Large intestine (tissue), 12 donors: Measurements from ENCODE around the gene PRKAA1. TPM values are rescaled to one million over a fixed set of nuclear protein-coding genes. Genes with fewer than 3 reads are reported as not detected.

ENCODE experiments used
- DNase-seq, 2 donors: peaks; one replicate each; pipeline versions ENCODE4 v3.0.0 to v3.0.0-alpha.2; 2013
- H3K27ac ChIP-seq: one replicate; pipeline ENCODE4 v1.5.1; 2013; ENCODE audit warnings: low read length
- H3K27me3 ChIP-seq: 2 replicates; pipeline ENCODE4 v1.6.1; 2013; ENCODE audit warnings: low read length; ENCODE audit not compliant: control insufficient read depth, insufficient read depth
- H3K36me3 ChIP-seq: 2 replicates; pipeline ENCODE4 v1.6.1; 2013; ENCODE audit warnings: low read length; ENCODE audit not compliant: control insufficient read depth, insufficient read depth
- H3K4me1 ChIP-seq: one replicate; pipeline ENCODE4 v1.6.1; 2013; ENCODE audit warnings: low read length; ENCODE audit not compliant: control insufficient read depth, insufficient read depth
- H3K4me3 ChIP-seq: one replicate; pipeline ENCODE4 v1.5.1; 2013; ENCODE audit warnings: low read length
- H3K9me3 ChIP-seq: one replicate; pipeline ENCODE4 v1.6.1; 2013; ENCODE audit warnings: mild to moderate bottlenecking, low read depth, low read length, moderate library complexity; ENCODE audit not compliant: control insufficient read depth
- WGBS: methylation state at CpG from one replicate; pipeline ENCODE4 v1.1.5; 2013; ENCODE audit warnings: low lambda C conversion rate; ENCODE audit not compliant: insufficient coverage; 5-methylcytosine and 5-hydroxymethylcytosine counted together
- long read RNA-seq, 11 donors: transcript quantifications; one replicate each; lab custom pipeline, GENCODE V29; 2026
- polyA plus RNA-seq: library from polyadenylated mRNA; unstranded; fragments of 120-200 nt; gene quantifications from one replicate; pipeline ENCODE4 v1.2.1, GENCODE V29; 2013

Gene PRKAA1
- polyA plus RNA-seq, result 76.6 TPM
- long read RNA-seq, donor 1, full-length matches to known transcripts, result 18 of 18 reads
- long read RNA-seq, donor 1, partial matches to known transcripts, result 0 of 18 reads
- long read RNA-seq, donor 1, other reads (novel, unspliced or antisense), result 0 of 18 reads
- long read RNA-seq, donor 2, full-length matches to known transcripts, result 33 of 74 reads
- long read RNA-seq, donor 2, partial matches to known transcripts, result 35 of 74 reads
- long read RNA-seq, donor 2, other reads (novel, unspliced or antisense), result 6 of 74 reads
- long read RNA-seq, donor 3, full-length matches to known transcripts, result 24 of 24 reads
- long read RNA-seq, donor 3, partial matches to known transcripts, result 0 of 24 reads
- long read RNA-seq, donor 3, other reads (novel, unspliced or antisense), result 0 of 24 reads
- long read RNA-seq, donor 4, full-length matches to known transcripts, result 1 of 1 reads
- long read RNA-seq, donor 4, partial matches to known transcripts, result 0 of 1 reads
- long read RNA-seq, donor 4, other reads (novel, unspliced or antisense), result 0 of 1 reads
- long read RNA-seq, donor 5, full-length matches to known transcripts, result 21 of 21 reads
- long read RNA-seq, donor 5, partial matches to known transcripts, result 0 of 21 reads
- long read RNA-seq, donor 5, other reads (novel, unspliced or antisense), result 0 of 21 reads
- long read RNA-seq, donor 6, full-length matches to known transcripts, result 12 of 12 reads
- long read RNA-seq, donor 6, partial matches to known transcripts, result 0 of 12 reads
- long read RNA-seq, donor 6, other reads (novel, unspliced or antisense), result 0 of 12 reads
- long read RNA-seq, donor 7, full-length matches to known transcripts, result 9 of 9 reads
- long read RNA-seq, donor 7, partial matches to known transcripts, result 0 of 9 reads
- long read RNA-seq, donor 7, other reads (novel, unspliced or antisense), result 0 of 9 reads
- long read RNA-seq, donor 8, full-length matches to known transcripts, result 36 of 52 reads
- long read RNA-seq, donor 8, partial matches to known transcripts, result 16 of 52 reads
- long read RNA-seq, donor 8, other reads (novel, unspliced or antisense), result 0 of 52 reads
- long read RNA-seq, donor 9, full-length matches to known transcripts, result 10 of 10 reads
- long read RNA-seq, donor 9, partial matches to known transcripts, result 0 of 10 reads
- long read RNA-seq, donor 9, other reads (novel, unspliced or antisense), result 0 of 10 reads
- long read RNA-seq, donor 10, full-length matches to known transcripts, result 17 of 17 reads
- long read RNA-seq, donor 10, partial matches to known transcripts, result 0 of 17 reads
- long read RNA-seq, donor 10, other reads (novel, unspliced or antisense), result 0 of 17 reads
- long read RNA-seq, donor 11, full-length matches to known transcripts, result 11 of 11 reads
- long read RNA-seq, donor 11, partial matches to known transcripts, result 0 of 11 reads
- long read RNA-seq, donor 11, other reads (novel, unspliced or antisense), result 0 of 11 reads

DNA sequence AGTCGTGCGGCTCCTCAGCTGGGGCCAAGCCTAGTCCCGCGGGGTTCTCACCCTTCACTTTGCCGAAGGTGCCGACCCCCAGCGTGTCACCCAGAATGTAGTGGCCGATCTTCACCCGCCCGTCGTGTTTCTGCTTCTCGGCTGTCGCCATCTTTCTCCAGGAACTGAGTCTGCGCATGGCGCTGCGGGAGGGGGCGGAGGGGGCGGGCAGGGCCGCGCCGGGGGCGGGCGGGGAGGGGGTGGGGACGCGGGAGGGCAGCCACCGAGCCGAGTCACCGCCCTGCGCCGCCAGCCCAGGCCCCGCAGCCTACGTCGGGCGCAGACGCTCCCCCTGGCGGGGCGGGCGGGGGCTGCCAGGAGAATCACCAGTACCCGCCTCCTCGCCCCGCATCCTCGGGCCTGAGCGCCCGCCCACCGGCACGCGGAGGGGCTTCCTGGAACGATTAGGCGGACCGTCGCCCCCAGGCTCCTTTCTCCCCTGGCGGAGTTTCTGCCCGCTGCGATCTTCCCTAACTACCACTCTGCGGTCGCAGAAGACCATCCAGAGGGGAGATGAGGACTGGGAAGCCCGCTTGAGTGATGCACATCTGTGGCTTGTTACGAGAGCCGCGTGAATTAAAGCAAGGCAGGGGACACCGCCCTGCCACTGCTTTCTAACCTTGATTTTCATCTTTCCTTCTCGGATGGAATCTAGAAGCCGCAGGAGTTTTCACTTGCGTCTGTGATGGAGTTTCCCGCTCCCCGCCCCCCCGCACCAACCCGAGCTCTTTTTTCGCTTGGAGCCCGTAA lies at the start of gene PRKAA1:
Gene PRKAA1 (minus strand): TSS at position 363 of the 789 bp plus-strand sequence. CDS start 185 bp downstream, at position 178.
- WGBS, result no CpG with 5 or more reads among the region's 70 CpGs
- H3K4me1 ChIP-seq, result peaks cover 6% of the 10 kb centered on the region

DNA sequence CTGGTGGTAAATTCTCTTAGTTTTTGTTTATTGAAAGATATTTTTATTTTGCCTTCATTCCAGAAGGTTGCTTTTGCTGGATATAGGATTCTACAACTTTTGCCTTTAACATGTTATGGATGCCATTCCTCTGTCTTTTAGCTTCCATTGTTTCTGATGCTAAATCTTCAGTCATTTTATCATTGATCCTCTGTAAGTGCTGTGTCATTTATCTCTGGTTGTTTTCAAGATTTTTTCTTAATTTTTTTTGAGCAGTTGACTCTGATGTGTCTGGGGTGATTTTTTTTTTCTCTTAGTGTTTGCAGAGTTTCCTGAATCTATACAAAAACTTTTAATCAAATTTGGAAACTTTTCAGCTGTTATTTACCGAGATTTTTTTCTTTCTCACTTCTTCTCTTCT lies 49.4 kb upstream of the PRKAA1 start:
- Histone ChIP-seq H3K27me3 (no peaks in the 10 kb centered on the region), H3K9me3 (no peaks in the 10 kb centered on the region), H3K4me3 (no peak overlapping the region), H3K27ac (no peak overlapping the region), H3K4me1 (no peaks in the 10 kb centered on the region), H3K36me3 (no peaks in the 10 kb centered on the region)
- DNase-seq, result no peak
- WGBS, result 100% methylated on average over 1 of the region's 1 CpG

More for the DNA sequence above, at the start of gene PRKAA1:
- no peaks in the 10 kb centered on the region for H3K27me3 ChIP-seq
- peak within 1 kb of the TSS; percentile 99 for H3K4me3 ChIP-seq
- peak; percentile 79 to 89 for DNase-seq
- H3K36me3 ChIP-seq, result peaks cover 3% of the 10 kb centered on the region
- peak within 1 kb of the TSS; percentile 97 for H3K27ac ChIP-seq
- no peaks in the 10 kb centered on the region for H3K9me3 ChIP-seq

DNA sequence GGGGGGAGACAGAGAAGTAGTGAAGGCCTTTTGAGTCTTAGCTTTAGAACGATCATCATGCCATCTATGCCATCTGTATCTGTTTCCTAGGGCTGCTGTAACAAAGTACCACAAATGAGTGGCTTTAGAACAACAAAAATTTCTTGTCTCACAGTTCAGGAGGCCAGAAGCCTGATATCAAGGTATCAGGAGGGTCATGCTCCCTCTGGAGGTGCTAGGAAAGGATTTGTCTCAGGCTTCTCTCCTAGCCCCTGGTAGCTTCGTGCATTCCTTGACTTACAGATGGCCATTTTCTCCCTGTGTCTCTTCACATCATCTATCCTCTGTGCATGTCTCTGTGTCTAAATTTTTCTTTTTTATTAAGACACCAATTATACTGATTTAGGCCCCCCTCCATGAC lies 48.2 kb upstream of the PRKAA1 start:
- H3K36me3 ChIP-seq, result no peaks in the 10 kb centered on the region
- no peaks in the 10 kb centered on the region for H3K9me3 ChIP-seq
- WGBS, result no CpG with 5 or more reads among the region's 2 CpGs
- no peak overlapping the region for H3K4me3 ChIP-seq
- no peaks in the 10 kb centered on the region for H3K27me3 ChIP-seq
- no peak for DNase-seq
- H3K4me1 ChIP-seq, result no peaks in the 10 kb centered on the region
- no peak overlapping the region for H3K27ac ChIP-seq

DNA sequence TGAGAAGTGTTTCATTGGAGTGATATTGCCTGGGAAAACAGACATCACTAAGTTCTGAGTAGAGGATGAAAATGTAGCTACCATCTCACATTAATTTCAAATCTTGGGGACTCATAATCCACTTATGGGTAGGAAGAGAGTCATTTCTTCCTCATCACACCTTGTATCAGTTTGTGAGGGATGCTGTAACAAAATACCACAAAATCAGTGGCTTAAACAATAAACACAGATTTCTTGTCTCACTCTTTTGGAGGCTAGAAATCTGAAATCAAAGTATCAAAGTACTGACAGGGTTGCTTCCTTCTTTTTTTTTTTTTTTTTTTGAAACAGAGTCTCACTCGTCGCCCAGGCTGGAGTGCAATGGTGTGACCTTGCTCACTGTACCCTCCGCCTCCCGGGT lies 46.4 kb upstream of the PRKAA1 start:
- H3K36me3 ChIP-seq, result no peaks in the 10 kb centered on the region
- H3K4me3 ChIP-seq, result no peak overlapping the region
- no CpG with 5 or more reads among the region's 4 CpGs for WGBS
- no peaks in the 10 kb centered on the region for H3K9me3 ChIP-seq
- H3K4me1 ChIP-seq, result no peaks in the 10 kb centered on the region
- no peak overlapping the region for H3K27ac ChIP-seq
- H3K27me3 ChIP-seq, result no peaks in the 10 kb centered on the region
- DNase-seq, result no peak

DNA sequence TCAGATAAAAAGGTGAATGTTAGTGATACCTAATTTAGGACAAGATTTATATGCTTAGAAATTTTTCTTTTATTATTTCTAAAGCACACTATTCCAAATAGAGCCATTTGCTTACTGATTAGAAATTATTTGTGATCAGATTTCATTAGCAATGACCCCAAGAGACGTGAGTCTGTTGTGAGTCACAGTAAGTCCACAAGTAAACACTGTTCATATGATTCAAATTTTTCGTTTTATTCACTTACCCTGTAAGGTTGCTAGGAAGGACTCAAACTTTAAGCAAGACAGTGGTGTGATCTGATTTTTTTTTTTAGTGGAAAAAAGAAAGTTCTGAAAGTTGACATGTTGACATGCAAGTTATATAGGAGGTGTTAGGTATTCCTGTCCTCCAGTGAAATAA lies 44.2 kb upstream of the PRKAA1 start:
- no peaks in the 10 kb centered on the region for H3K36me3 ChIP-seq
- H3K27ac ChIP-seq, result no peak overlapping the region
- H3K9me3 ChIP-seq, result no peaks in the 10 kb centered on the region
- WGBS, result 57% methylated on average over 1 of the region's 2 CpGs
- DNase-seq, result no peak
- H3K4me3 ChIP-seq, result no peak overlapping the region
- H3K27me3 ChIP-seq, result no peaks in the 10 kb centered on the region
- no peaks in the 10 kb centered on the region for H3K4me1 ChIP-seq

DNA sequence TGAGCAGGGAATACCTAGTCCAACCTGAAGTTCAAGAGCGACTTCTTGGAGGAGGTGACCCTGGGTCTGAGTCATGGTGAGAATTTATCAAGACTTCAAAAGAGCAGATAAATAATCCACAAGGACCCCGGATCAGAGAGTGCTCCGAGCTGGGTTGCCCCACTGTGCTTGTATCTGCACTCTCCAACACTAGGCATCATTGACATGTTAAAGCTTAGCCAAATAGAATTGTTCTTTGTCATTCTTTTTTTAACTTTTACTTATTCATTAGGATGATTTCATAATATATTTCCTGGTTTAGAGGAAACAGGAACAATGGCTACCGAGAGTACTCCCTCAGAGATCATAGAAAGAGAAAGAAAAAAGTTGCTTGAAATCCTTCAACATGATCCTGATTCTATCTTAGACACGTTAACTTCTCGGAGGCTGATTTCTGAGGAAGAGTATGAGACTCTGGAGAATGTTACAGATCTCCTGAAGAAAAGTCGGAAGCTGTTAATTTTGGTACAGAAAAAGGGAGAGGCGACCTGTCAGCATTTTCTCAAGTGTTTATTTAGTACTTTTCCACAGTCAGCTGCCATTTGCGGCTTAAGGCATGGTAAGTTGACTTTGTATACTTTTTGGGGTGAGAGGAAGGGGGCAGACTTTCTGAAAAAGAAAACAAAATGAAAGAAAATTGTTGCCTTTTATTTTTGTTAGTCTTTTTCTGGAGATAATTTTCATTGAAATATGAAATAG lies 43.1 kb upstream of the PRKAA1 start, which contains the start of gene CARD6:
Gene CARD6 (plus strand): TSS at position 300 of the 738 bp plus-strand sequence. CDS start 16 bp downstream, at position 316.
- H3K4me1 ChIP-seq, result no peaks in the 10 kb centered on the region
- WGBS, result 39% methylated on average over 2 of the region's 9 CpGs
- peak; percentile 8 to 66 for DNase-seq
- peak within 1 kb of the TSS; percentile 28 for H3K4me3 ChIP-seq
- no peak within 1 kb of the TSS for H3K27ac ChIP-seq
- H3K27me3 ChIP-seq, result no peaks in the 10 kb centered on the region
- no peaks in the 10 kb centered on the region for H3K9me3 ChIP-seq
- no peaks in the 10 kb centered on the region for H3K36me3 ChIP-seq

DNA sequence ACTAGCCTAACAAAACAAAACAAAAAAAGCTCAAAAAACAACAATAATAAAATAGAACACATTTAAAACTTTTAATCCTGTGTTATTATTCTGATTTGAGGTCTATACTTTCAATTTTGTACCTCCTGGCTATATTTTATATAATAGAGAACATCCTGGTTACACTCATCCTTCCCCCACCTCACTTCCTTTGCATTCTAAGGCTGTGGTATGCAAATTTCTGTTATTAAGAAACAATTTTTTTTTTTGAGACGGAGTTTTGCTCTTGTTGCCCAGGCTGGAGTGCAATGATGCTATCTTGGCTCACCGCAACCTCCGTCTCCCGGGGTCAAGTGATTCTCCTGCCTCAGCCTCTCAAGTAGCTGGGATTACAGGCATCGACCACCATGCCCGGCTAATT lies 39.9 kb upstream of the PRKAA1 start:
- DNase-seq, result no peak
- H3K36me3 ChIP-seq, result peaks cover 11% of the 10 kb centered on the region
- H3K9me3 ChIP-seq, result no peaks in the 10 kb centered on the region
- H3K27me3 ChIP-seq, result no peaks in the 10 kb centered on the region
- H3K4me3 ChIP-seq, result no peak overlapping the region
- no peaks in the 10 kb centered on the region for H3K4me1 ChIP-seq
- no CpG with 5 or more reads among the region's 6 CpGs for WGBS
- H3K27ac ChIP-seq, result no peak overlapping the region

DNA sequence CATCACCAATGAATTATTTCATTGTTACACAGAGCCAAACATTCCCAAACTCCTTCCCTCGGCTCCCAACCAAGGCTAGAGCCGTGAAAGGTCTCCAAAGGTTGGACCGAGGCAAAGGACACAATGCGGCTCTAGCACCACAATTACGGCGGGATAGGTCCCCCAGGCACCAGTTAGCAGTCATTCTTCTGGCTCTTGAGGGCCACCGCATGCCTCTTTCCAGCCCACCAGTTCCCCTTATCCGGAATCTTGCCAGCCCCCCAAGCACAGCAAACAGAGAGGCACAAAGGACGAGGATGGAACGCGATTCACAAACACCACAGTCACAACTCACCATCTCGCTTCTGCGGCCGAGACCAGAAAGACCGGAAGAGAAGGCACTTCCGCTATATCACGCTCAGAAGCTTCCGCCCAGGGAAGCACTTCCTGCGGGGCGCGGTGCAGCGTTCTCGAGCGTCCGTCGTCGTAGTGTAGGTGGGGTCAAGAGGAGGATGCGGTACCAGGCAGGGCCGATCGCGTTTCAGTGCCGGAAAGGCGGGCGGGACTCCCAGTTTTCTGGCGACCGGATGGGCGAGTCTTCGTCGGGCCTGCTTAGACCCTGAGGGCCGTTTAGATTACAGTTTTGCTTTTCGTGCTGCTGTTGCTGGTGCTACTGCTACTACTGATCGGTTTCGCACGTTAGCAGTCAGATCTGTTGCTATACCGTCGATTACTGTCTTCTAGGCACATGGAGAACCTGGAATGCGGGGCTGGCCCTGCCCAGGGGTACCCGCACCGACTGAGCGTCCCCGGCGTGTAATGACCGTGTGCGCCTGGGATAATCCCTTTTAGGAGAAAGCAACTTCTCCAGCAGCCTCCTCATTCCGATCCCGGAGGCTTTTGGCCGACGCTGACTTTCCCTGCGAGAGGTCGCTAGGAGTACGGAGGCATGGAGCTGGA lies 36.9 kb upstream of the PRKAA1 start, which contains the start of gene RPL37:
Gene RPL37 (minus strand): TSS at position 374 of the 939 bp plus-strand sequence. CDS start 37 bp downstream, at position 337.
- DNase-seq, result peak; percentile 97 to 98
- peak within 1 kb of the TSS; percentile 82 for H3K4me3 ChIP-seq
- H3K27me3 ChIP-seq, result no peaks in the 10 kb centered on the region
- peaks cover 40% of the 10 kb centered on the region for H3K36me3 ChIP-seq
- H3K27ac ChIP-seq, result peak within 1 kb of the TSS; percentile 99
- H3K9me3 ChIP-seq, result no peaks in the 10 kb centered on the region
- H3K4me1 ChIP-seq, result peaks cover 2% of the 10 kb centered on the region
- WGBS, result no CpG with 5 or more reads among the region's 61 CpGs
